ENCODE results near the gene TRAPPC12.
"Not testable (repeated sequence)": the region's sequence is repeated elsewhere in the genome, so short reads cannot be mapped to it uniquely, and the experiment has no call there.

Gene TRAPPC12

DNA sequence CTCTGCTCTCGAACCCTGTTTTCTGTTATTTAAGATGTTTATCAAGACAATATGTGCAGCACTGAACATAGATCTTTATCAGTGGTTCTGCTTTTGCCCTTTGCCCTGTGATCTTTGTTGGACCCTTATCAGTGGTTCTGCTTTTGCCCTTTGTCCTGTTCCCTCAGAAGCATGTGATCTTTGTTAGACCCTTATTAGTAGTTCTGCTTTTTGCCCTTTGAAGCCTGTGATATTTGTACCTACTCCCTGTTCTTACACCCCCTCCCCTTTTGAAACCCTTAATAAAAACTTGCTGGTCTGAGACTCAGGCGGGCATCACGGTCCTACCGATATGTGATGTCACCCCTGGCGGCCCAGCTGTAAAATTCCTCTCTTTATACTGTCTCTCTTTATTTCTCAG is 135.9 kb downstream of the TRAPPC12 start:
- DNase-seq (ENCODE audit: low read depth), result not testable (repeated sequence)

DNA sequence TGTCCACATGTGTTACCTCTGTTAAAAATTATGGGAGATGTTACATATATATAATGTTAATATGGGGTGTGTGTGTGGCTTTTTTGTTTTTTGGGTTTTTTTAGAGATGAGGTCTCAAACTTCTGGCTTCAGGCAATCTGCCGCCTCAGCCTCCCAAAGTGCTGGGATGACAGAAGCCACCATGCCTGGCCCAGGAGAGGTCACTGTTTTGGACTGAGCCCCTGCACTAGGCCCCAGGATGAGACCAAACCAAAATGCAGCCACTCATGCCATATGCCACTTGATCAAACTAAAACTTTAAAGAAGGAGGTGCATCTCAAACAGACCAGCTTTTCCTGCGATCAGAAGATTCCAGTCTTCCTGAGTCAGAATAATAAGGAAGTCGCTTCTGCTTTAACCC is 137.3 kb downstream of the TRAPPC12 start:
- DNase-seq (ENCODE audit: low read depth), result no peak

DNA sequence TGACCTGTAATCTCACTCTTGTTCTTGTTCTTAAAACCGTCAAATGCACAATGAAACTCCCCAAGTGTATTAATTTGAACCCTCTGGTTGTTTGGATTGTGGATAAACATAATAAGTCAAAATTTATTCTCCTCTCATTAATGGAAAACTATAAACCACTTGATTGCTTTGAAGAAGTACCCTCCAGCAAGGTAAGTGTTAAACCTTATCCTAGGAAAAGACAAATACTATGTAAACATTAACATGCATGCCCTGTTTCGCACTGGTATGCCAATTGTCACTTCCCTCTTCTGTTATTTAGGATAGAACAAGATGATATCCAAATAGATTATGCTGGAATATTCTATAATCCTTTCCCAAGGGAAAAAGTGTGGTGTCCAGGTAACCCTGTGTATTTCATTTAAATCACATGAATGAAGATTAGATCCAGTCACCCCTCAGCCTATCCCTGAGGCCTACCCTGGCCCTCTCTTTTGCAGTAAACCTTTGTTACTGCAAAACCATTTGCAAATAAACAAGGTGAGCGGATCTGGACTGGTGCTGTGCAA is 138.5 kb downstream of the TRAPPC12 start:
- no peak for DNase-seq (ENCODE audit: low read depth)

DNA sequence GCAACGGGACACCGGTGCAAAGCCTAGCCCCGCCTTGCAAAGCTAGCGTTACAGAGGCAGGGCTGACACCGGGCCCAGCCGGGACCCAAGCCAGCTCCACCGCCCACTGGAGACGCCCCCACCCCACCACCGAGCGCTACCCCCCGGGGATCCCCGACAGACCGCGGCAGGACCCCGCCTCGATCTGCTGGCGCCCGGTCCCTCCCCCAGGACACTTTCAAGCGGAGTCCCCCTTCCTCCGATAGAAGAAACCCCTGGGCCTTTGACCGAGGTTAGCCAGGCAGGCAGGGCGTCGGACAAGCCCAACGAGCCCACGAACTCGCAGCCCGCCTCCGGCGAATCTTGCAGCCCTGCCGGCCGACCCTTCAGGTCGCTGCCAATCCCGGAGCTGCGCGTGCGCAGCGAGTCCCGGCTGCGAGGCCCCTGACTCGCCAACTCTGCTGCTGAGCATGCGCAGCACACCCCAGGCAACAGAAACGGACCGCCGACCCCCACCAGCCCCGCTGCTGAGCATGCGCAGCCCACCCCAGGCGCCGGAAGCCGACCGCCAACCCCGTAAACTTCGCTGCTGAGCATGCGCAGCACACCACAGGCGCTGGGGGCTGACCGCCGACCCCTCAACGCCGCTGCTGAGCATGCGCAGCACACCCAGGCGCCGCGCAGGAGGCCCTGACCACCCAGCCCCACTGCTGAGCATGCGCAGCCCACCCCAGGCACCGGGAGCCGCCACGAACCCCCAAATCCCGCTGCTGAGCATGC is 139.2 kb downstream of the TRAPPC12 start:
- peak; percentile 94 for DNase-seq (ENCODE audit: low read depth)

DNA sequence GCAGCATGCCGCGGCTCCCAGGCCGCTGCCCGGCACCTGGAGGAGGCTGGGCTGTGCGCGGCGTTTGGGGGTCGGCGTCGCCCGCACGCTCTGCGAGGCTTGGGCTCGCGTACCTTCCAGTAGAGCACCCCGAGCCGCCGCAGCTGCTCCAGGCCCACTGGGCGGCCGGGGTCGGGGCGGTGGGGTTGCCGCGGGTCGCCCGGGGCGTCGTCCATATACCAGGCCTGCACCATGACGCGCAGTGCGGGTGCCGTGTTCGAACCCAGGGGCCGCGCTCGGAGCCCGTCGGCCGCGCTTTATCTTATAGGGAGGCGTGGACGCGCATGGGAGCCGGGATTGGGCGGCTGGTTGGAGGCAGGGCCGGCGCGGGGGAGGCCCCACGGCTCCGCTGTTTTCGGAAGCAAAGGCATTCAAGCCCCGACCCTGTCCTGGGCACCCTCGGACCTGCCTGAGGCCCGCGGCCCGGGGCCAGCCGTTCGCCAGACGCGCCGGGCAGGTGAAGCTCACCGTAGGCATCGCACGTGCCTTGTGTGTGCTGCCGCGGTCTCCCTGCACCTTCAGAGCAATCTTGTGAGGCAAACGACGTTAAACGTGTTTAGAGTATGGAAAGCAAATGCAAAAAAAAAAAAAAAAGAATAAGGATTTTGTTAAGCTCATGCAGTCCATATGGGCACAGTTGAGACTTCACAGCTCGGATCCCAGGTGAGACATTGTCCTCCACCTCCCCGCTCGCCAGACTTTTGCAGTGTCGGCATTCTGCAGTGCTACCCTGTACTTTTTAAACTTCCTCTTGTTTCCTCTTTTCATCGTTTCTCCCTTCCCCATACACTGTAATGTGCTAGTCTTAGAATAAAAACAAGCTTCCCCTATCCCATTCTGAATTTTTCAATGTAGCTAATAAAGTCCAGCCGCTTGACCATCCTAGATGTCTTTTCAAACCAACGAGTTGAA is 140.0 kb downstream of the TRAPPC12 start, which contains the start of gene ADI1:
Gene ADI1 (minus strand): TSS at position 277 of the 951 bp plus-strand sequence. CDS start 44 bp downstream, at position 233.
- peak; percentile 31 for DNase-seq (ENCODE audit: low read depth)

DNA sequence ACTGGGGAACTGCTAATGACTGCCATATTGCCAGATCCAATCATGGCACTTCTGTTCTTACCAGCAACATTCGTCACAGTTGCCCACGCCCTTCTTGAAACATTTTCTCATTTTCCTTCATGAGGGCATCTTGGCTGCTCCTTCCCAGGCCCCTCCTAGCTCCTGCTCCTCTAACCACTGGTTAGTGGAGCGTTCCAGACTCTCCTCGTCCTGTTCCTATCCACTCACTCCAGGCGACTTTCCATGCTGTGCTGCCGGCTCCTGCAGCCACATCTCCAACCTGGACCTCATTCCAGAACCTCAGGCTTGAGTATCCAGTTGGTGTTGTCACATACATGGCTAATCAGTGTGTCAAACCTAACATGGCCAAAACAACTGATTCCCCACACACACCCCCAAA is 141.1 kb downstream of the TRAPPC12 start:
- no peak for DNase-seq (ENCODE audit: low read depth)

DNA sequence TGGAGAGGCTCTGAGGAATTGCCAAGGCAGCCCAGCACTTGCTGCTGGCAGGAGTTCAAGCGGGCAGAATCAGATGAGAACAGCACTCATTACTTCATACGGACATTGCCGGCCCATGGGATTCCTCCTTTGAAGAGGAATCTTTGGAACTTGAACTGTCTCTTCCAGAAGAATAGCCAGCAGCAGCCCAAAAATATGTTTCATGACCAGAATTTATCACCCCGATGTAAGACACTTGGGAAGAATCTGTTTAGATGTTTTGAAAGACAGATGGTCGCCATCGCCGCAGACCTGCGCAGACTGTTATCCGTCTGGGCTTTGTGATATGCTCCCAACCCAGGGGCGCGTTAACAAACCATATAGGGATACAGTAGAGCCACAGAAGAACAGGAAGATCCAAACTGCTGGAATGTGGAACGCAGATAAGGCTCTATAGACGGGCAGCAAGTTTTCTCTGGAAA is 143.5 kb downstream of the TRAPPC12 start:
- DNase-seq (ENCODE audit: low read depth), result no peak

DNA sequence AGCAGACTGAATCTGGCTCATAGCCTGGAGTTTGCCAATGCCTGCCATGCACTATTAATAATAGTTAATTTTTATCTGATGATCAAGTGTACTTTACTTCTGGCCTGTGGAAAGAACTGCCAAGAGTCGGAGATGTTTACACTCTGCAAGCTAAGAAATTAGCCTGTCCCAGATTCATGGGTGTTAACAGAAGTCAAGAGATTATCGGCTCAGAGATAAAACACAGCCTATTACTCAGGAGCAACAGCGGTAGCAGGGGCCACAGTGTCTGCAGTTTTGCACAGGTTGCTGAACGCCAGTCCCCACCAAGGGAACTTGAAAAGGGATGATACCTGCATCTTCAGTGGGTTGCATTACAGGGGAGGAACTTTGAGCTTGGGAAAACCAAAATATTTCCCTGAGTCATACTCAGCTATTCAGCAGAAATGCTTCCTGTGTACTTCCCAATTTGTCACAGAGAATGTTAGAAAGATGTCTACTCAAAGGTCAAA is 144.1 kb downstream of the TRAPPC12 start:
- no peak for DNase-seq (ENCODE audit: low read depth)

DNA sequence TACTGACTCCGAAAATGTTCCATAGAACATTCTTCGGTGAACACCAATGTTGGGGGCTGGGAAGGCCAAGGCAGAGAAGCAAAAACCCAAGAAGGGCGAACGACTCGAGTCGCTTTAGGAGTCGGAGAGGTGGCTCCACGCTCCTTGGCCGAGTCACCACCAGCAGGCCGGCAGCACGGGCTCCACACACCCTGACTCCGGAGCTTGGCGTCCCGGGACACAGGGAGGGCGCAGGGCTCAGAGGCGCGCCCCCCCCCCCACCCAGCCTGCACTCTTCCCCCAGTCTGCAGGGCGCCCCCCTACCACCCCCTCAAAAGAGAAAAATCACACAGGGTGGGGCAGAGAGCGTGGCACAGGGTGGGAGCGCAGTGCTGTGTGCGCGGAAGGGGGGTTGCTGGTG is 147.4 kb downstream of the TRAPPC12 start:
- no peak for DNase-seq (ENCODE audit: low read depth)

DNA sequence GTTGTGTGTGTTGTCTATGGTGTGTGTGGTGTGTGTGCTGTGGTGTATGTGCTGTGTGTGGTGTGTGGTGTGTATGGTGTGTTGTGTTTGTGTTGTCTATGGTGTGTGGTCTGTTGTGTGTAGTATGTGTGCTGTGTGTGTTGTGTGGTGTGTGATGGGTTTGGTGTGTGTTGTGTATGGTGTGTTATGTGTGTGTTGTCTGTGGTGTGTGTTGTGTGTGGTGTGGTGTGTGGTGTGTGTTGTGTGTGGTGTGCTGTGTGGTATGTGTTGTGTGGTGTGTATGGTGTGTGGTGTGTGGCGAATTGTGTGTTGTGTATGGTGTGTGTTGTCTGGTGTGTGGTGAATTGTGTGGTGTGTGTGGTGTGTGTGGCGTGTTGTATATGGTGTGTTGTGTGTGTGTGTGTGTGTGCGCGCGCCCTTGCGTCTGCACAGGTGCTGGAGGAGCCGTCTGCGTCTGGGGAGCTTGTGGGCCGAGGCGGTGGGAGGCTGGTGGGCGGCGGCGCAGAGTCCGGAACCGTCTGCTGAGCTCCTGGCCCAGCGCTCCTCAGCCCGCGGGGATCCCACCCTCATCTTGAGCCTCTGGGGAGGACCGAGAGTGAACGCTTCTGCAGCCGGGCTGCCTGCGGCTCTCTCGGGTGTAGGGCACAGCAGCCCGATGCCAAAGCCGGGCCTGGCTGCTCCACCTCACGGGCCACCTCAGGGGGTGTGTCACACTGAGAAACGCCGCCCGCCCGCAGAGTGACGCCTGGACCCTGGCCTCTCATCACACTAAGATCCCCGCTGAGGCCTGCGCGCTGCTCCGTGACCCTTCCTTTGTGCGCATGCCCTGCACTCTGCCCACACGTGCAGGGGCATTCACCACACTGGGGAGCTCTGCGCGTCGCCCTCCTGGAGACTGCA is 148.6 kb downstream of the TRAPPC12 start:
- DNase-seq (ENCODE audit: low read depth), result no peak

All from stimulated activated CD8-positive, alpha-beta memory T cell treated with anti-CD3 and anti-CD28 coated beads, Interleukin-15, amount 100 ng/mL, for 1 hour (primary cell).